ENCODE results near the gene GNA14.

GRCh38 chr9:77426712-77427111, 221.4 kb downstream of the GNA14 start:
- no peak for TF ChIP-seq GATA3 (IDR thresholded peaks at IDR 0.05; ENCODE audit: low read depth, low read length)
- no peak for TF ChIP-seq GATA2 (IDR thresholded peaks at IDR 0.05; ENCODE audit: low read depth, low read length)

All from SH-SY5Y (cell line).